ENCODE data around the gene LHX8. TPM values are rescaled to one million over a fixed set of nuclear protein-coding genes. Genes with fewer than 3 reads are reported as not detected.

Gene LHX8
- total and polyA plus RNA-seq, 2 of the 13 experiments (the other 11 are each of a cell fraction or from before 2014, with no cell fraction given), result not detected

Small RNA genes lying within 50 kb of the gene (small RNA-seq; reads per million reads assigned to genes)
- gene RNU6-622P (ENCODE audit: insufficient read depth in 2 of 3, insufficient read length in 3 of 3, low read depth in 2 of 3, low replicate concordance in 1 of 3), result 0 reads per million in 3 experiments

Measured in HepG2 (cell line).